Forelimb muscle (tissue), 1 donor: ENCODE data around the gene TRABD2B. TPM values are rescaled to one million over a fixed set of nuclear protein-coding genes. Genes with fewer than 3 reads are reported as not detected.

Source experiments
- DNase-seq: peaks from one replicate; pipeline ENCODE4 v3.0.0-alpha.2; 2013; ENCODE audit warnings: low read depth
- polyA plus RNA-seq: library from polyadenylated mRNA; unstranded; fragments of 120-200 nt; gene quantifications from one replicate; pipeline ENCODE4 v1.2.1, GENCODE V29; 2013; ENCODE audit not compliant: insufficient read length

TRABD2B gene
- polyA plus RNA-seq, 1 donor, result 3.8 TPM

GRCh38 chr1:47853059-47853458 lies 144.1 kb downstream of the TRABD2B start:
- no peak for DNase-seq

- DNase-seq, result no peak
These were observed 145.0 kb downstream of the TRABD2B start for GRCh38 chr1:47852006-47852718.

- DNase-seq, result no peak
These were observed 146.7 kb downstream of the TRABD2B start for GRCh38 chr1:47850451-47850850.

GRCh38 chr1:47849591-47850261 lies 147.5 kb downstream of the TRABD2B start:
- DNase-seq, result no peak

GRCh38 chr1:47849005-47849521 lies 148.1 kb downstream of the TRABD2B start:
- DNase-seq, result no peak

- DNase-seq, result no peak
These were observed 149.4 kb downstream of the TRABD2B start for GRCh38 chr1:47847763-47848162.

GRCh38 chr1:47844558-47844955 lies 152.6 kb downstream of the TRABD2B start:
- DNase-seq, result no peak

GRCh38 chr1:47843781-47844557 lies 153.2 kb downstream of the TRABD2B start:
- no peak for DNase-seq

- DNase-seq, result no peak
These were observed 154.1 kb downstream of the TRABD2B start for GRCh38 chr1:47843059-47843458.

- DNase-seq, result no peak
These were observed 154.8 kb downstream of the TRABD2B start for GRCh38 chr1:47842228-47842919.

- no peak for DNase-seq
These were observed 155.8 kb downstream of the TRABD2B start for GRCh38 chr1:47841356-47841755.

- no peak for DNase-seq
These were observed 156.6 kb downstream of the TRABD2B start for GRCh38 chr1:47840393-47841190.

- no peak for DNase-seq
These were observed 157.8 kb downstream of the TRABD2B start for GRCh38 chr1:47839433-47839760.

- no peak for DNase-seq
These were observed 158.4 kb downstream of the TRABD2B start for GRCh38 chr1:47838562-47839432.

- no peak for DNase-seq
These were observed 159.2 kb downstream of the TRABD2B start for GRCh38 chr1:47837866-47838561.

GRCh38 chr1:47837056-47837830 lies 159.9 kb downstream of the TRABD2B start:
- no peak for DNase-seq

- DNase-seq, result no peak
These were observed 161.8 kb downstream of the TRABD2B start for GRCh38 chr1:47835409-47835808.

- no peak for DNase-seq
These were observed 162.9 kb downstream of the TRABD2B start for GRCh38 chr1:47834326-47834725.
